A673 (cell line): ENCODE measurements around the gene TNFSF10.

Source experiments
- EZH2 ChIP-seq: fragments of 200-600 bp; sonication (generic); IDR thresholded peaks from 2 replicates; pipeline ENCODE4 v1.6.1; 2017; ENCODE audit warnings: borderline replicate concordance, low read depth, mild to moderate bottlenecking, mixed read lengths, antibody characterized with exemption, low read length; ENCODE audit not compliant: poor library complexity, severe bottlenecking
- TF ChIP-seq, protein P1 (sequence below): fragments of 300-800, 200-600 bp; sonication (generic); conservative IDR thresholded peaks from 2 replicates; pipeline ENCODE4 v1.5.1; 2017; ENCODE audit warnings: low read depth, mild to moderate bottlenecking, antibody characterized with exemption, low read length, moderate library complexity, mixed read lengths

DNA sequence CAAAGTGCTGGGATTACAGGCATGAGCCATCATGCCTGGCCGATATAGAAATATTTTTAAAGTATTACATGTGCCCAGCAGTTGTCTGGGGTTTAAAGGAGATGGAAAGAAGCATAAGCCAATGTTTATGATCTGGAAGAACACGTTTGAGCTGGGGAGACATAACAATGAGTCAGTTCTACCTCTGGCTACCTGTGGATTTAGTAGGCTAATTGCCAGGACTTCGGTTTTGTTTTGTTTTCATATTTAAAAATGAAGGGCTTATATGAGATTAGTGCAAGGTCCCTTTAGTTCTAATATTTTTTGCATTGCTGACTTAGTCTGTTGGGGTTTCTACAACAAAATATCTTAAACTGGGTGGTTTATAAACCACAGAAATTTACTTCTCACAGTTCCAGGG lies 22.9 kb upstream of the TNFSF10 start:
- TF ChIP-seq, protein P1, sequence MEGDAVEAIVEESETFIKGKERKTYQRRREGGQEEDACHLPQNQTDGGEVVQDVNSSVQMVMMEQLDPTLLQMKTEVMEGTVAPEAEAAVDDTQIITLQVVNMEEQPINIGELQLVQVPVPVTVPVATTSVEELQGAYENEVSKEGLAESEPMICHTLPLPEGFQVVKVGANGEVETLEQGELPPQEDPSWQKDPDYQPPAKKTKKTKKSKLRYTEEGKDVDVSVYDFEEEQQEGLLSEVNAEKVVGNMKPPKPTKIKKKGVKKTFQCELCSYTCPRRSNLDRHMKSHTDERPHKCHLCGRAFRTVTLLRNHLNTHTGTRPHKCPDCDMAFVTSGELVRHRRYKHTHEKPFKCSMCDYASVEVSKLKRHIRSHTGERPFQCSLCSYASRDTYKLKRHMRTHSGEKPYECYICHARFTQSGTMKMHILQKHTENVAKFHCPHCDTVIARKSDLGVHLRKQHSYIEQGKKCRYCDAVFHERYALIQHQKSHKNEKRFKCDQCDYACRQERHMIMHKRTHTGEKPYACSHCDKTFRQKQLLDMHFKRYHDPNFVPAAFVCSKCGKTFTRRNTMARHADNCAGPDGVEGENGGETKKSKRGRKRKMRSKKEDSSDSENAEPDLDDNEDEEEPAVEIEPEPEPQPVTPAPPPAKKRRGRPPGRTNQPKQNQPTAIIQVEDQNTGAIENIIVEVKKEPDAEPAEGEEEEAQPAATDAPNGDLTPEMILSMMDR, result no peak
- no peak for TF ChIP-seq EZH2
